Measurements from ENCODE around the gene COPZ2.
A peak's percentile ranks its signal among the peaks of the same experiment; 100 is the strongest.

The COPZ2 gene

GRCh38 chr17:47994724-47995123 is 42.9 kb downstream of the COPZ2 start:
- no peak overlapping the region for H3K27ac ChIP-seq
- no peak for TF ChIP-seq CTCF (conservative IDR thresholded peaks at IDR 0.05)
- no peak for TF ChIP-seq ZFX (IDR thresholded peaks at IDR 0.05)

- H3K27ac ChIP-seq = no peak overlapping the region
- no peak for TF ChIP-seq ZFX (IDR thresholded peaks at IDR 0.05)
- TF ChIP-seq CTCF (conservative IDR thresholded peaks at IDR 0.05) = no peak
Observed at GRCh38 chr17:47993964-47994363, 43.6 kb downstream of the COPZ2 start.

GRCh38 chr17:47993031-47993564 is 44.5 kb downstream of the COPZ2 start:
- no peak overlapping the region for H3K27ac ChIP-seq
- TF ChIP-seq ZFX (IDR thresholded peaks at IDR 0.05) (no peak), CTCF (conservative IDR thresholded peaks at IDR 0.05) (no peak)

- H3K27ac ChIP-seq = no peak overlapping the region
- TF ChIP-seq CTCF (conservative IDR thresholded peaks at IDR 0.05) (no peak), ZFX (IDR thresholded peaks at IDR 0.05) (no peak)
Observed at GRCh38 chr17:47992216-47992615, 45.4 kb downstream of the COPZ2 start.

- no peak overlapping the region for H3K27ac ChIP-seq
Observed at GRCh38 chr17:47990962-47991731, 46.5 kb downstream of the COPZ2 start.

GRCh38 chr17:47989700-47990099 is 47.9 kb downstream of the COPZ2 start:
- no peak overlapping the region; the same call in 1 of the 2 replicates for H3K27ac ChIP-seq
- TF ChIP-seq CTCF (conservative IDR thresholded peaks at IDR 0.05) = no peak
- no peak for TF ChIP-seq ZFX (IDR thresholded peaks at IDR 0.05)

More at GRCh38 chr17:47990962-47991731, 46.5 kb downstream of the COPZ2 start:
- no peak for TF ChIP-seq ZFX (IDR thresholded peaks at IDR 0.05)
- TF ChIP-seq CTCF (conservative IDR thresholded peaks at IDR 0.05) = no peak

GRCh38 chr17:47989159-47989558 is 48.4 kb downstream of the COPZ2 start:
- TF ChIP-seq CTCF (conservative IDR thresholded peaks at IDR 0.05) = no peak
- no peak for TF ChIP-seq ZFX (IDR thresholded peaks at IDR 0.05)
- H3K27ac ChIP-seq = peak overlapping the region; percentile 91

GRCh38 chr17:47988445-47988844 is 49.2 kb downstream of the COPZ2 start:
- peak overlapping the region; percentile 91 for H3K27ac ChIP-seq
